Measurements from ENCODE around the gene NKX1-1.
"Not testable (repeated sequence)": the region's sequence is repeated elsewhere in the genome, so short reads cannot be mapped to it uniquely, and the experiment has no call there.

The NKX1-1 gene

DNA sequence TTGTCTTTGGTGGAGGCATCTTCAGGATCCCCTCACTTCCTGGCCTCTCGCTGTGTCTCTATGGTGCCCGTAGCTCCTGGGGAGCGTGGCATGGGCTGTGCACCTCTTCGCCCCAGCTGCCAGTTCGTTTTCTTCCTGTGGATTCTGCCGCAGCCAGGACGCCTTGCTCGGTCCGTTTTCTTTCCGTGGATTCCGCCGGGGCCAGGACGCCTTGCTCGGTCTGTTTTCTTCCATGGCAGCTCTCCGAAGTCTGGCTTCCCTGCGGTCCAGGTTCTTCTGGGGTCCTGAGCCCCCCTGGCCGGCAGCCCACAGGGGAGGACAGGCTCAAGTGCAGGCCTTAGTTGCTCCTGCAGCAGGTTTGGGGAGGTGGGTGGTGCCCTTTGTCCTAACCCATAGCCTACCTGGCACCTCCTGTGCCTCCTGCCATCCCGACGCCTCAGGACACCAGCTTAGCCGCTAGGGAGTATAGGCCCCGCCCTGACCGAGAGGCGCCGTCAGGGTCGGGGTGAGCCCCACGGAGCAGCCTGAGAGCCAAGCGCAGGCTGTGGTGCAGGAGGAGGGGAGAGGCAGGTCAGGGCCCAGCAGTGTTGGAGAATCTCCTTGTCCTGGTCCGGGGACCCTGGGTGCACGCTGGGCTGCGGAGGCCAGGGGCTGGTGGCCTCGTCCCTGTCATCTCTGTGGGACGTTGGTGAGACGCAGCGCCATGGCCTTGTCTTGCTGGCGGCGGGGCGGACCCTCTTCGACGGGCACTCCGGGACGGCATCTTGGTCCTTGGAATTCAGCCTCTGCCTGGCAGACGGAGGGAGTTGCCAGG is 32.1 kb downstream of the NKX1-1 start:
- TF ChIP-seq, protein P1, sequence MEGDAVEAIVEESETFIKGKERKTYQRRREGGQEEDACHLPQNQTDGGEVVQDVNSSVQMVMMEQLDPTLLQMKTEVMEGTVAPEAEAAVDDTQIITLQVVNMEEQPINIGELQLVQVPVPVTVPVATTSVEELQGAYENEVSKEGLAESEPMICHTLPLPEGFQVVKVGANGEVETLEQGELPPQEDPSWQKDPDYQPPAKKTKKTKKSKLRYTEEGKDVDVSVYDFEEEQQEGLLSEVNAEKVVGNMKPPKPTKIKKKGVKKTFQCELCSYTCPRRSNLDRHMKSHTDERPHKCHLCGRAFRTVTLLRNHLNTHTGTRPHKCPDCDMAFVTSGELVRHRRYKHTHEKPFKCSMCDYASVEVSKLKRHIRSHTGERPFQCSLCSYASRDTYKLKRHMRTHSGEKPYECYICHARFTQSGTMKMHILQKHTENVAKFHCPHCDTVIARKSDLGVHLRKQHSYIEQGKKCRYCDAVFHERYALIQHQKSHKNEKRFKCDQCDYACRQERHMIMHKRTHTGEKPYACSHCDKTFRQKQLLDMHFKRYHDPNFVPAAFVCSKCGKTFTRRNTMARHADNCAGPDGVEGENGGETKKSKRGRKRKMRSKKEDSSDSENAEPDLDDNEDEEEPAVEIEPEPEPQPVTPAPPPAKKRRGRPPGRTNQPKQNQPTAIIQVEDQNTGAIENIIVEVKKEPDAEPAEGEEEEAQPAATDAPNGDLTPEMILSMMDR (IDR thresholded peaks at IDR 0.05; ENCODE audit: low read depth, low read length): no peak
- no peak for DNase-seq (ENCODE audit: low read depth in 2 of 2)
- no peak overlapping the region for H3K4me3 ChIP-seq (replicated peaks in 1 of 2; ENCODE audit: low read depth in 2 of 2, low read length in 2 of 2)

DNA sequence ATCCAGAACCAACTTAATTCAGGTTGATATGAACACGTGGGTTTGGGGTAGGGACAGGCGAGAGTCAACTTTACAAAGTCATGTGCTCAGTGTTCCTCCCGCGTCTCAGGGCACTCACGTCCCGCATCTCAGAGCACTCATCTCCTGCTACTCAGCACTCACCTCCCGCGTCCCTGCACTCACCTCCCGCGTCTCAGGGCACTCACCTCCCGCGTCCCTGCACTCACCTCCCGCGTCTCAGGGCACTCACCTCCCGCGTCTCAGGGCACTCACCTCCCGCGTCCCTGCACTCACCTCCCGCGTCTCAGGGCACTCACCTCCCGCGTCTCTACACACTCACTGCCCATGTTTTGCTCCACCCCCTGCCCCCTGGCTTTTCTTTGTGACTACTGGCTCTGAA is 33.7 kb downstream of the NKX1-1 start:
- H3K4me3 ChIP-seq (replicated peaks in 1 of 2; ENCODE audit: low read depth in 2 of 2, low read length in 2 of 2); DNase-seq (ENCODE audit: low read depth in 2 of 2): not testable (repeated sequence)

DNA sequence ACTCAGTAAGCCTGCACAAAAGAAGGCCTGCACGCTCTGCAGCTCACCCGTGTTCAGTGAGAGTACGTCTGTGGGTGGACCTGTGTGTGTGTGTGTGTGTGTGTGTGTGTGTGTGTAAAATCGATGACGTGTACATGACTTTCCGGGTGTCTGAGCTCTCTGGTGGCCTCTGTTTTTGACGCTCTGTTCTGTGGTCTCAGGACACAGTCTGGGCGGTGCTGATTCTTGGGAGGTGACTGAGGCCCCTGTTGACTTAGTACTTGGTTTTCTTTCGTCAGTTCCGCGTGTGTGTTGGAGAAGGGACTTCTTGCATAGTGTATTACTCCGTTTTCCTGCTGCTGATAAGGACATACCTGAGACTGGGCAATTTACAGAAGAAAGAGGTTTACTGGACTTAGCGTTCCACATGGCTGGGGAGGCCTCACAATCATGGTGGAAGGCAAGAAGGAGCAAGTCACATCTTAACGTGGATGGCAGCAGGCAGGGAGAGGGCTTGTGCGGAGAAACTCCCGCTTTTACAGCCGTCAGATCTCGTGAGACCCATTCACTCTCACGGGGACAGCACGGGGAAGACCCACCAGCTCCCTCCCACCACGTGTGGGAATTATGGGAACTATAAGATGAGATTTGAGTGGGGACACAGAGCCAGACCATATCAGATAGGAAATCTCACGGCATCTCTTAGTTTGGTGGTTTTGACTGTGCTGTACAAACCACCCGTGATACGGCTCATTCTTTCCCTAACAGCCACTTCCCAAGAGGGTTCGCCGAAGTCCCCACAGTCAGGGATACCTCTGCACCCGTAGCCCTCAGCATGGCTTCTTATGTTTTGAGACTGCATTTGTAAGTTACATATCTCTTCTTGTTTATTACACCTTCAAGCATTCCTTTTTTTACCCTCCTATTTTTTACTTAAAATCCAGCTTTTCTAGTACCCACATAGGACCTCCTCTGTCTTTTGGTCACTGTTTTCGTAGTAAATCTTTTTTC is 34.8 kb downstream of the NKX1-1 start:
- no peak overlapping the region for H3K4me3 ChIP-seq (replicated peaks in 1 of 2; ENCODE audit: low read depth in 2 of 2, low read length in 2 of 2)
- DNase-seq (ENCODE audit: low read depth in 2 of 2): no peak
- TF ChIP-seq, protein P1 (IDR thresholded peaks at IDR 0.05; ENCODE audit: low read depth, low read length): no peak

DNA sequence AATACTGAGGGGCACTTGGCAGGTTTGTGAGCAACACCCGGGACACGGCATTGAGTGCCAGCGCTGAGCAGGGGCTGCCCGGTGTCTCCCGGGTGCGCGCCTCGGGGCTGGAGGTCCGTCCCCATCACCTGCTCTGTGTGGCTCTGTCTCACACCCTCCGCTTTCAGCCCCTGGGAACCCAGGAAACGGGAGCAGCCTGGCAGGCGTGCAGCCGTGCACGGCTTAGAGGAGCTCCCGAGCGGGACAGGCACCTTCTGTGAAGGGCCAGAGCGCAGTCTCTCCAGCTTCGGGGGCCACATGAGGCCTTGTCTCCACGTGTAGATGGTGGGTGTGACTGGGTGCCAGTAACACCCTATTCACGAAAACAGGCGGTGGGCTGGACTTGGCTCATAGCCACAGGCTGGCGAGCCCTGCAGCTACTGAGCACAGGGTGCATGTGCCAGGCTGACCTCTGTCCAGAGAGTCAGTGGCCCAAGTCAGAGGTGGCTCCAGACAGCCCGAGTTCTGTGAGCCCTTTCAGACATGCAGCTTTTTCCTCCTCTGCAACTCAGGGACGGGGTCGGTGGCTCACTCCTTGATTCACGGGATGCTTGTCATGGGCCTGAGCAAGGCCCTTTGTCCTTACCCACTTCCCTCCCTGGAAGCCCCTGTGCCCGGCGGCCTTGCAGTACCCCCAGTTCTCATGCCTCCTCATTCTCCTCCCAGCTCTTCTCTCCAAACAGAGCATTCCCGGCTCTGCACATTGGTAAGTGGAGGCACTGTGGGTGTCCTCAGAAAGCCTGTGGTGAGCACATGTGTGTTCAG is 35.7 kb downstream of the NKX1-1 start:
- no peak overlapping the region for H3K4me3 ChIP-seq (replicated peaks in 1 of 2; ENCODE audit: low read depth in 2 of 2, low read length in 2 of 2)
- TF ChIP-seq, protein P1 (IDR thresholded peaks at IDR 0.05; ENCODE audit: low read depth, low read length): no peak
- DNase-seq (ENCODE audit: low read depth in 2 of 2): no peak

DNA sequence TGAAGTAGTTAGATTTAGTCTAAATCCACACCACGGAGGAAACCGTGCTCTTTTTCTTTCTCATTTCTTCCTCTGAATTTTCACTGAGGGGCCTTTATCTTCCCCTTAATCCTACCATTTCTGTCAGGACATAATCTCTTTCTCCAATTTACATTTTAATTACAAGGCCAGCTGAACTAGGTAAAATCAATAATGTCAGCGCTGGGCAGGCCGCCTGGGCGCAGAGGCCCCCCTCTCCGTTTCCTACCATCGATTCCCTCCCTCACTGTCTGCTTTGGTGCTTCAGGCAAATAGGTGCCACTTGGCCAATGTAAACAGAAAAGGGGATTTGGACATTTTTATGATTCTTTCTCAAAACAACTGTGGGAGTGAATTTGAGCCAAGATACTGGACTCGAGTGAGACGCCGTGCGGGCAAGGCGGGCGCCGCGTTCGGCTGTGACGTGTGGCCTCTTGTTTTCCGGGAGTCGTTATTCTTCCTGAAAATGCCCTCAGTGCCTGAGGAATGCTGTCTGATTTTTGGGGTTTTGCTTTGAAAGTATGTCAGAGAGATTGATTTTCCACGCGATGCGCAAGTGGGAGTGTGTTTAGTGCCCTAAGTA is 36.7 kb downstream of the NKX1-1 start:
- TF ChIP-seq, protein P1 (IDR thresholded peaks at IDR 0.05; ENCODE audit: low read depth, low read length): no peak
- no peak overlapping the region for H3K4me3 ChIP-seq (replicated peaks in 1 of 2; ENCODE audit: low read depth in 2 of 2, low read length in 2 of 2)
- DNase-seq (ENCODE audit: low read depth in 2 of 2): no peak

DNA sequence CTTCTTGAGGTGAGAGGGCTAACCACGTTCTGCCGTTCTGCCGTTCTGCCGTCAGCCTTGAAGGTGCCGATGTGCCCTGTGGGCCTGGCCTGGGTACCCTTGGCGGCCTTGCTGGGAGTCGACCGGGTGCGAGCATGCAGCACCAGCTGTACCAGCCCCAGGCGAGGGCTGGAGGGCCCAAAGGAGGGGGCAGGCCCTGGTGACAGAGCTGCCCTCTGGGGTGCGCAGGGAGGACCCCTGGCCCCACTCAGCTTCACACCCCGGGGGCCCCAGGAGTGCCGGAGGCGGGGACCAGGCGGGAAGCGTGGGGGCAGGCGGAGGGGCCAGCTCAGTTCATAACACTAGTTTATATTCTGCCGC is 37.2 kb downstream of the NKX1-1 start:
- H3K4me3 ChIP-seq (replicated peaks in 1 of 2; ENCODE audit: low read depth in 2 of 2, low read length in 2 of 2): no peak overlapping the region
- no peak for DNase-seq (ENCODE audit: low read depth in 2 of 2)
- TF ChIP-seq, protein P1 (IDR thresholded peaks at IDR 0.05; ENCODE audit: low read depth, low read length): no peak
